PC-9 (cell line): Measurements from ENCODE around the gene MYO16. TPM values are rescaled to one million over a fixed set of nuclear protein-coding genes. Genes with fewer than 3 reads are reported as not detected.

Source experiments
- BruUV-seq: library from RNA; stranded (reverse); fragments of 400-500 nt; replicated peaks from 2 replicates; lab custom pipeline; 2021; lab: Mats Ljungman, UMichigan
- CTCF ChIA-PET: fragments of 300-600 bp; sonication (Branson Sonifier 250); formaldehyde crosslinking; loops from one replicate; lab custom pipeline; 2022; ENCODE audit warnings: antibody characterized with exemption; lab: Charles Lee
- POLR2A ChIA-PET: fragments of 300-600 bp; sonication (Branson Sonifier 250); formaldehyde crosslinking; loops from one replicate; lab custom pipeline; 2022; ENCODE audit warnings: antibody characterized with exemption; ENCODE audit not compliant: unreplicated experiment; lab: Charles Lee
- DNase-seq, 2 experiments: peaks; one replicate each; pipeline versions ENCODE4 v3.0.0 to v3.0.0-alpha.2; 2015 to 2022; ENCODE audit warnings: mixed read lengths in 1 of 2
- H2AFZ ChIP-seq: fragments of 200-600 bp; sonication (generic); 2 replicates; pipeline ENCODE4 v1.8.1; 2017; ENCODE audit warnings: antibody characterized with exemption
- H3F3A ChIP-seq: fragments of 200-600 bp; sonication (generic); 2 replicates; pipeline ENCODE4 v1.8.1; 2017; ENCODE audit warnings: antibody characterized with exemption, mild to moderate bottlenecking, low read depth; ENCODE audit not compliant: insufficient read depth
- H3K27ac ChIP-seq: fragments of 200-600 bp; sonication (generic); 2 replicates; pipeline ENCODE4 v1.6.1; 2016; ENCODE audit warnings: mixed run types
- H3K27me3 ChIP-seq: fragments of 200-600 bp; sonication (generic); 2 replicates; pipeline ENCODE4 v1.6.1; 2016; ENCODE audit warnings: low read depth, mixed run types; ENCODE audit not compliant: insufficient read depth
- H3K36me3 ChIP-seq: fragments of 200-600 bp; sonication (generic); 2 replicates; pipeline ENCODE4 v1.6.1; 2016; ENCODE audit warnings: low read depth, mixed run types
- H3K4me1 ChIP-seq: fragments of 200-600 bp; sonication (generic); replicated peaks from 2 replicates; pipeline ENCODE4 v1.6.1; 2016; ENCODE audit warnings: mixed run types; ENCODE audit not compliant: insufficient read depth
- H3K4me2 ChIP-seq: fragments of 200-600 bp; sonication (generic); 2 replicates; pipeline ENCODE4 v1.6.1; 2017; ENCODE audit warnings: mixed run types
- H3K4me3 ChIP-seq: fragments of 200-600 bp; sonication (generic); 2 replicates; pipeline ENCODE4 v1.6.1; 2016; ENCODE audit warnings: mixed run types
- H3K79me2 ChIP-seq: fragments of 200-600 bp; sonication (generic); 2 replicates; pipeline ENCODE4 v1.6.1; 2017; ENCODE audit warnings: low read depth, mixed run types
- H3K9me2 ChIP-seq: fragments of 200-600 bp; sonication (generic); 2 replicates; pipeline ENCODE4 v1.8.1; 2017; ENCODE audit warnings: mild to moderate bottlenecking; ENCODE audit not compliant: insufficient read depth
- H3K9me3 ChIP-seq: fragments of 200-600 bp; sonication (generic); 2 replicates; pipeline ENCODE4 v1.8.1; 2016; ENCODE audit warnings: low read depth; ENCODE audit not compliant: insufficient read depth
- H4K20me1 ChIP-seq: fragments of 200-600 bp; sonication (generic); 2 replicates; pipeline ENCODE4 v1.8.1; 2017; ENCODE audit not compliant: insufficient read depth
- EZH2 ChIP-seq: fragments of 200-600 bp; sonication (generic); IDR thresholded peaks from 2 replicates; pipeline ENCODE4 v1.8.0; 2017; ENCODE audit warnings: antibody characterized with exemption, low read depth
- intact Hi-C: fragments of 100-400 bp; cut with micrococcal nuclease; formaldehyde crosslinking; loops from one replicate; pipeline ENCODE4 v1.10.0; 2022; ENCODE audit not compliant: unreplicated experiment
- total RNA-seq: library from RNA; stranded (reverse); gene quantifications from 2 replicates; pipeline ENCODE4 v1.2.3, GENCODE V29; 2021
- TF ChIP-seq, protein P1 (sequence below): fragments of 200-600 bp; sonication (generic); conservative IDR thresholded peaks from 2 replicates; pipeline ENCODE4 v1.6.1; 2017; ENCODE audit warnings: mixed run types, antibody characterized with exemption, mild to moderate bottlenecking, moderate library complexity

Gene MYO16
- total RNA-seq, 1 experiment from 2014 or later, result 0.59 TPM

DNA sequence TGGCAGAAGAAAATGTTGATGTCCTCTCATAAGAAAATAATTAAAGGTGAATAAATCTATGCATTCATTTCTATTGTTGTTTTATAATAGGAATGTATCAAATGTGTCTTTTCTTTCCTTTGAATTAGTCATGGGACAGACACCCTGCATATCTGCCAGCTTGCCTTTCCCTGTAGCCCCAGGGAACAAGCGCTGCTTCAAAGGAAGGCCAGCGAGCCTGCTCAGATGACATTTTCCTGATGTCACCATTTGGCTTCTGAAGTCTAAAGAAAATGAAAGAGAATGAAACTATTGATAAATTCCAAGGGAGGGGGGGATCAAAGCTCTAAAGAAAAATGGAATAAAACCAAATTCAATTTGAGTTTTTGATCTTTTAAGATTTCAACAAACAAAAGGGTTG is 582.2 kb downstream of the MYO16 start:
- Histone ChIP-seq H3K4me2 (peak overlapping the region; percentile 1; the same call in 1 of the 2 replicates), H3K9me3 (no peaks in the 10 kb centered on the region), H3K27ac (peak overlapping the region; percentile 62), H2AFZ (no peak overlapping the region), H4K20me1 (no peaks in the 10 kb centered on the region), H3K4me1 (peaks cover 18% of the 10 kb centered on the region), H3K36me3 (peaks cover 39% of the 10 kb centered on the region), H3K27me3 (no peaks in the 10 kb centered on the region), H3F3A (peaks cover 23% of the 10 kb centered on the region), H3K4me3 (no peak overlapping the region), H3K79me2 (peaks cover 12% of the 10 kb centered on the region; the same call in 1 of the 2 replicates), H3K9me2 (no peaks in the 10 kb centered on the region)
- BruUV-seq, result no TSS peak
- DNase-seq, result peak; percentile 84 to 95
- no peak for TF ChIP-seq EZH2
- TF ChIP-seq, protein P1, sequence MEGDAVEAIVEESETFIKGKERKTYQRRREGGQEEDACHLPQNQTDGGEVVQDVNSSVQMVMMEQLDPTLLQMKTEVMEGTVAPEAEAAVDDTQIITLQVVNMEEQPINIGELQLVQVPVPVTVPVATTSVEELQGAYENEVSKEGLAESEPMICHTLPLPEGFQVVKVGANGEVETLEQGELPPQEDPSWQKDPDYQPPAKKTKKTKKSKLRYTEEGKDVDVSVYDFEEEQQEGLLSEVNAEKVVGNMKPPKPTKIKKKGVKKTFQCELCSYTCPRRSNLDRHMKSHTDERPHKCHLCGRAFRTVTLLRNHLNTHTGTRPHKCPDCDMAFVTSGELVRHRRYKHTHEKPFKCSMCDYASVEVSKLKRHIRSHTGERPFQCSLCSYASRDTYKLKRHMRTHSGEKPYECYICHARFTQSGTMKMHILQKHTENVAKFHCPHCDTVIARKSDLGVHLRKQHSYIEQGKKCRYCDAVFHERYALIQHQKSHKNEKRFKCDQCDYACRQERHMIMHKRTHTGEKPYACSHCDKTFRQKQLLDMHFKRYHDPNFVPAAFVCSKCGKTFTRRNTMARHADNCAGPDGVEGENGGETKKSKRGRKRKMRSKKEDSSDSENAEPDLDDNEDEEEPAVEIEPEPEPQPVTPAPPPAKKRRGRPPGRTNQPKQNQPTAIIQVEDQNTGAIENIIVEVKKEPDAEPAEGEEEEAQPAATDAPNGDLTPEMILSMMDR, result no peak
- intact Hi-C loops, result loop anchor here (1.0 to 2.0 kb wide), 4 partner anchors 32 to 55 kb away; no protein-coding TSS in a partner anchor
- ChIA-PET POLR2A (interaction anchor here (0.6 kb wide), 1 partner anchor 252 kb away, joined by 4 read pairs; no protein-coding TSS in a partner anchor), CTCF (interaction anchor here (0.7 kb wide), 1 partner anchor 142 kb away, joined by 3 read pairs; no protein-coding TSS in a partner anchor)

DNA sequence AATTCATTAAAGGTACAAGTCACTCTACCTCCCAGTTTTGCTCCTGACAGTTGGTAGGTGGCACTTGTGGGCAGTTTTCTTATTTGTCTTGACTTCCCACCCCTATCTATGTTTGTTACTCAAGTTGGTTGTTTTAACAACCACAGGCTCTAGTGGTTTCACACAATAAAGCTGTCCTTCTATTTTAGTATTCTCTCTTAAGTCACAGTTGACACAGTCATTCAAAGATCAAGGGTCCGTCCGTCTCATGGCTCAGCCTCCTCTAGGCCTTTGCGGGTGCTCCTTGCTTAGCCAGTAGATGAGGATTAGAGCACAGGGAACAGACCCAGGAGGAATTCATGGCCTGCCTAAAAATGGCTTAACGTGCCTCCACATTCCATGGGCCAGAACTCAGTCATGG is 583.2 kb downstream of the MYO16 start:
- no peaks in the 10 kb centered on the region for H3K9me2 ChIP-seq
- TF ChIP-seq EZH2, result no peak
- TF ChIP-seq, protein P1, result no peak
- POLR2A ChIA-PET, result interaction anchor here (0.6 kb wide), 2 partner anchors 35 to 132 kb away, joined by 4 to 5 read pairs; no protein-coding TSS in a partner anchor
- no peak overlapping the region for H2AFZ ChIP-seq
- no peaks in the 10 kb centered on the region for H3K9me3 ChIP-seq
- CTCF ChIA-PET, result no interaction called here
- intact Hi-C loops, result no loop called here
- H3K79me2 ChIP-seq, result peaks cover 12% of the 10 kb centered on the region; the same call in 1 of the 2 replicates
- H3K4me2 ChIP-seq, result 0 out of 2 replicates have a peak overlapping the region, but pooled peaks have one; percentile 1
- no peaks in the 10 kb centered on the region for H3K27me3 ChIP-seq
- H4K20me1 ChIP-seq, result no peaks in the 10 kb centered on the region
- peaks cover 18% of the 10 kb centered on the region for H3K4me1 ChIP-seq
- no TSS peak for BruUV-seq
- DNase-seq, result no peak
- peaks cover 39% of the 10 kb centered on the region for H3K36me3 ChIP-seq
- H3K4me3 ChIP-seq, result no peak overlapping the region
- peak overlapping the region; percentile 62 for H3K27ac ChIP-seq
- peaks cover 23% of the 10 kb centered on the region for H3F3A ChIP-seq

DNA sequence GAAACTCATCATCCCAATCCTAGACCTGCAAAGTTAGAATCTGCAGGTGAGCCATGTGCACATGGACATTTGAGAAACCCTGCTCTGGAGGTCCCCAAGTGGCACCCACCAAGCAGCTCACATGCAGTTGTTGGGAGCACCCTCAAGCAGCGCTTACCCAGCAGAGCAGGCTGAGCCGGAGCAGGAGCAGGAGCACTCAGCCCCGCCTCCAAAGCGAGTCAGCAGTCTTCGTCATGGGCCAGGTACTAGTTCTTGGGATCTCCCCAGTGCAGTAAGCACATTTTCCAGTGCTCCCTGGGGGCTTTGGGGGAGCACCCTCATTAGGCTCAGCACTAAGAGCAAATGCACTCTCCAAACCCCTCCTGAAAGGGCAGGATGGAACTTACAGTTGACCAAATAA is 584.3 kb downstream of the MYO16 start:
- Histone ChIP-seq H3K4me1 (peaks cover 18% of the 10 kb centered on the region), H3K4me2 (no peak overlapping the region), H3K27me3 (no peaks in the 10 kb centered on the region), H3K36me3 (peaks cover 33% of the 10 kb centered on the region), H3K79me2 (peaks cover 12% of the 10 kb centered on the region; the same call in 1 of the 2 replicates), H3K9me2 (no peaks in the 10 kb centered on the region), H4K20me1 (no peaks in the 10 kb centered on the region), H3F3A (peaks cover 23% of the 10 kb centered on the region), H3K9me3 (no peaks in the 10 kb centered on the region), H2AFZ (no peak overlapping the region), H3K27ac (0 out of 2 replicates have a peak overlapping the region, but pooled peaks have one; percentile 28), H3K4me3 (no peak overlapping the region)
- TF ChIP-seq, protein P1, result no peak
- no peak for TF ChIP-seq EZH2
- intact Hi-C loops, result no loop called here
- DNase-seq, result no peak
- ChIA-PET POLR2A (no interaction called here), CTCF (no interaction called here)
- BruUV-seq, result no TSS peak
